Natural killer cell (primary cell): ENCODE data around the gene DCST1. TPM values are rescaled to one million over a fixed set of nuclear protein-coding genes. Genes with fewer than 3 reads are reported as not detected.

Source experiments
- ATAC-seq, 3 donors: fragments of 150-1000 bp in 2 of 3; fragments of 200-7000 bp in 1 of 3; cut with Tn5 transposase; 1 replicate in 1 of 3; 2 replicates in 2 of 3; pipeline ENCODE4 v1.10.0; 2021; ENCODE audit warnings: mild to moderate bottlenecking in 2 of 3, moderate library complexity in 2 of 3
- DNase-seq, 2 donors: peaks; one replicate each; pipeline versions ENCODE4 v3.0.0 to v3.0.0-alpha.2; 2013 to 2021; ENCODE audit warnings: mixed read lengths in 1 of 2
- H3K27ac ChIP-seq: one replicate; pipeline ENCODE4 v1.5.1; 2013; ENCODE audit warnings: mild to moderate bottlenecking, low read length
- H3K27me3 ChIP-seq: one replicate; pipeline ENCODE4 v1.6.1; 2013; ENCODE audit warnings: low read length; ENCODE audit not compliant: control insufficient read depth, insufficient read depth
- H3K36me3 ChIP-seq: one replicate; pipeline ENCODE4 v1.6.1; 2013; ENCODE audit warnings: low read length; ENCODE audit not compliant: control insufficient read depth, insufficient read depth
- H3K4me1 ChIP-seq: one replicate; pipeline ENCODE4 v1.6.1; 2013; ENCODE audit warnings: low read length; ENCODE audit not compliant: control insufficient read depth, insufficient read depth
- H3K4me3 ChIP-seq: one replicate; pipeline ENCODE4 v1.5.1; 2013; ENCODE audit warnings: low read length
- H3K9me3 ChIP-seq: one replicate; pipeline ENCODE4 v1.6.1; 2013; ENCODE audit warnings: low read length; ENCODE audit not compliant: control insufficient read depth, insufficient read depth
- H3K27ac Mint-ChIP-seq, 2 donors: one replicate each; pipeline ENCODE4 v1.8.0; 2022; ENCODE audit warnings: mild to moderate bottlenecking in 2 of 2, mixed read lengths in 2 of 2, moderate library complexity in 1 of 2
- H3K27me3 Mint-ChIP-seq, 2 donors: one replicate each; pipeline ENCODE4 v1.8.0; 2022; ENCODE audit warnings: low read depth in 2 of 2, mixed read lengths in 2 of 2
- H3K36me3 Mint-ChIP-seq: one replicate; pipeline ENCODE4 v1.8.0; 2022; ENCODE audit warnings: mixed read lengths
- H3K4me1 Mint-ChIP-seq, 2 donors: one replicate each; pipeline ENCODE4 v1.8.0; 2022; ENCODE audit warnings: mixed read lengths in 2 of 2
- H3K4me3 Mint-ChIP-seq: one replicate; pipeline ENCODE4 v1.8.0; 2022; ENCODE audit warnings: mild to moderate bottlenecking, moderate library complexity, mixed read lengths
- H3K9me3 Mint-ChIP-seq, 2 donors: one replicate each; pipeline ENCODE4 v1.8.0; 2022; ENCODE audit warnings: mixed read lengths in 2 of 2
- CTCF ChIP-seq: fragments of 200-600 bp; IDR thresholded peaks from one replicate; pipeline ENCODE4 v1.8.0; 2022; ENCODE audit warnings: antibody characterized with exemption
- WGBS: methylation state at CpG from one replicate; pipeline ENCODE4 v1.1.7; 2013; ENCODE audit warnings: missing lambda C conversion rate; ENCODE audit not compliant: insufficient coverage; 5-methylcytosine and 5-hydroxymethylcytosine counted together
- intact Hi-C: fragments of 100-400 bp; cut with micrococcal nuclease; formaldehyde crosslinking; loops from one replicate; pipeline ENCODE4 v1.14.2; 2022
- total RNA-seq, 4 donors: library from RNA; stranded (reverse); fragments of 120-200 nt in 1 of 4; gene quantifications; one replicate each; pipeline versions ENCODE4 v1.2.3 to v1.2.4, GENCODE V29; 2013 to 2022

The DCST1 gene
- total RNA-seq, 3 donors from 2014 or later (not counting 1 experiment from before 2014, with no cell fraction given) = 0.35 to 0.60 TPM; not detected in 1

- no peak for ATAC-seq
Measured at GRCh38 chr1:155040358-155041093, 6.9 kb downstream of the DCST1 start.

GRCh38 chr1:155042789-155043188 lies 9.2 kb downstream of the DCST1 start:
- no peak overlapping the region for H3K27ac ChIP-seq
- no peak overlapping the region for H3K4me3 Mint-ChIP-seq
- H3K9me3 ChIP-seq = no peaks in the 10 kb centered on the region
- 75% methylated on average over 5 of the region's 5 CpGs for WGBS
- H3K9me3 Mint-ChIP-seq = no peaks in the 10 kb centered on the region
- DNase-seq = no peak
- no peaks in the 10 kb centered on the region for H3K4me1 ChIP-seq
- H3K36me3 Mint-ChIP-seq = no peaks in the 10 kb centered on the region
- TF ChIP-seq CTCF = no peak
- H3K4me1 Mint-ChIP-seq = peaks cover 0 to 13% of the 10 kb centered on the region in 2 donors
- no peak overlapping the region for H3K27ac Mint-ChIP-seq
- intact Hi-C loops = no loop called here
- no peaks in the 10 kb centered on the region for H3K36me3 ChIP-seq
- no peak for ATAC-seq
- H3K4me3 ChIP-seq = no peak overlapping the region
- peaks cover 7 to 10% of the 10 kb centered on the region in 2 donors for H3K27me3 Mint-ChIP-seq
- no peaks in the 10 kb centered on the region for H3K27me3 ChIP-seq

More at GRCh38 chr1:155040358-155041093, 6.9 kb downstream of the DCST1 start:
- H3K27ac Mint-ChIP-seq = no peak overlapping the region
- no peak for DNase-seq
- H3K4me3 ChIP-seq = no peak overlapping the region
- no peaks in the 10 kb centered on the region for H3K36me3 ChIP-seq
- peaks cover 9 to 12% of the 10 kb centered on the region in 2 donors for H3K27me3 Mint-ChIP-seq
- H3K36me3 Mint-ChIP-seq = no peaks in the 10 kb centered on the region
- no peaks in the 10 kb centered on the region for H3K27me3 ChIP-seq
- H3K4me3 Mint-ChIP-seq = no peak overlapping the region
- H3K9me3 ChIP-seq = no peaks in the 10 kb centered on the region
- 93% methylated on average over 14 of the region's 14 CpGs for WGBS
- H3K27ac ChIP-seq = no peak overlapping the region
- H3K9me3 Mint-ChIP-seq = no peaks in the 10 kb centered on the region
- peaks cover 0 to 13% of the 10 kb centered on the region in 2 donors for H3K4me1 Mint-ChIP-seq
- intact Hi-C loops = no loop called here
- no peaks in the 10 kb centered on the region for H3K4me1 ChIP-seq
- TF ChIP-seq CTCF = no peak

GRCh38 chr1:155043301-155043702 lies 9.7 kb downstream of the DCST1 start:
- intact Hi-C loops = no loop called here
- Histone ChIP-seq H3K36me3 (no peaks in the 10 kb centered on the region), H3K9me3 (no peaks in the 10 kb centered on the region), H3K27me3 (no peaks in the 10 kb centered on the region), H3K27ac (no peak overlapping the region), H3K4me3 (no peak overlapping the region), H3K4me1 (no peaks in the 10 kb centered on the region)
- H3K27me3 Mint-ChIP-seq = peaks cover 3 to 5% of the 10 kb centered on the region in 2 donors
- no peak overlapping the region for H3K27ac Mint-ChIP-seq
- no peak overlapping the region for H3K4me3 Mint-ChIP-seq
- peaks cover 0 to 13% of the 10 kb centered on the region in 2 donors for H3K4me1 Mint-ChIP-seq
- no peak for TF ChIP-seq CTCF
- 85% methylated on average over 11 of the region's 12 CpGs for WGBS
- no peak for ATAC-seq
- H3K36me3 Mint-ChIP-seq = no peaks in the 10 kb centered on the region
- no peaks in the 10 kb centered on the region for H3K9me3 Mint-ChIP-seq
- DNase-seq = no peak

DNA sequence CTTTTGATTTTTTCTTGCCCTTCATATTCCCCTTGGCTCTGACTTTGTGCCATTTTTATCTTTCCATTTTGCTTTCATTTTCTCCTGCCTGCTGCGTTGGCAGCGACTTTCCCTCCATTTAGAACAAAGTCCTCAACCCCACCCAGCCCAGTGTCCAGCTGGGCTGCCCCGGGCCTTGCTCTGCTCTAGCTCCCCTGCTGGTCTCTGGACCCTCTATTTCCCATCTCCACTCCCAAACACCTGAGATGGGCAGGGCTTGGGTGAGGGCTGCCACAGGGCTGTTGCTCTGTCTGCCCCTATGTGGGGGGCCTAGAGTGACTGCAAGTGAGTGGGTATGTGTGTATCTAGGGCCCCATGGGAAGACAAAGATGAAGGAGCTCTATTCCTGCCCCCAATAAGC lies 10.2 kb downstream of the DCST1 start:
- H3K9me3 ChIP-seq = no peaks in the 10 kb centered on the region
- H3K27me3 ChIP-seq = no peaks in the 10 kb centered on the region
- no peak for TF ChIP-seq CTCF
- no peaks in the 10 kb centered on the region for H3K4me1 ChIP-seq
- H3K9me3 Mint-ChIP-seq = no peaks in the 10 kb centered on the region
- H3K36me3 ChIP-seq = no peaks in the 10 kb centered on the region
- H3K4me1 Mint-ChIP-seq = peaks cover 0 to 13% of the 10 kb centered on the region in 2 donors
- intact Hi-C loops = no loop called here
- no peak overlapping the region for H3K4me3 ChIP-seq
- no peak overlapping the region for H3K27ac Mint-ChIP-seq
- no peak overlapping the region for H3K27ac ChIP-seq
- H3K27me3 Mint-ChIP-seq = peaks cover under 1 to 3% of the 10 kb centered on the region in 2 donors
- WGBS = 91% methylated on average over 3 of the region's 3 CpGs
- no peak overlapping the region for H3K4me3 Mint-ChIP-seq
- ATAC-seq = no peak
- DNase-seq = no peak
- no peaks in the 10 kb centered on the region for H3K36me3 Mint-ChIP-seq
